Gastrocnemius medialis (tissue), 4 donors: ENCODE measurements around the gene NSUN4.

Experiments
- POLR2A ChIP-seq, 2 donors: fragments of 450-650 bp; IDR thresholded peaks; one replicate each; pipeline ENCODE4 v1.6.1; 2017; ENCODE audit warnings: antibody characterized with exemption in 2 of 2, mild to moderate bottlenecking in 2 of 2, moderate library complexity in 2 of 2
- TF ChIP-seq, protein P1 (sequence below), 5 experiments: fragments of 450-650 bp in 3 of 5; fragments of 200-600 bp in 2 of 5; sonication (generic) in 2 of 5; IDR thresholded peaks in 4 of 5; conservative IDR thresholded peaks in 1 of 5; 1 replicate in 4 of 5; 2 replicates in 1 of 5; pipeline ENCODE4 v1.5.1; 2016 to 2019; ENCODE audit warnings: antibody characterized with exemption in 5 of 5, mild to moderate bottlenecking in 3 of 5, moderate library complexity in 3 of 5

DNA sequence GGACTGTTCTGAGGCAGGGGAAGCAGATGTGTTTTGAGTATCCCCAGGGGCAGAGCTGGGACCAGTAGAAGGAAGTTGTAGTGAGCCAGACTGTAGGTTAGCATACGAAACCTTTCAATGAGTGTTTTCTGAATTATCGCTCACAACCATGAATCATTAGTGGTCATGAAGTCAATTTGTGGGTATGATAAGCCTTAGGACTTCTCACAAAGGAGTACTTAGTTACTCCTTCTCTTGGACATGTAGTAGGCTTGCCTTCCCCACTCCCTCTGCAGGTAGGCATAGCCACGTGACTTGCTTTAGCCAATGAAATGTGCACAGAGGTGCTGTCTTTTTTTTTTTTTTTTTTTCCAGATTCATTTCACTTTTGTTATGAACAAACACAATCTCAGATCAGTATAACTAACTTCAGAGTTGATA lies 29.6 kb downstream of the NSUN4 start:
- TF ChIP-seq, protein P1, sequence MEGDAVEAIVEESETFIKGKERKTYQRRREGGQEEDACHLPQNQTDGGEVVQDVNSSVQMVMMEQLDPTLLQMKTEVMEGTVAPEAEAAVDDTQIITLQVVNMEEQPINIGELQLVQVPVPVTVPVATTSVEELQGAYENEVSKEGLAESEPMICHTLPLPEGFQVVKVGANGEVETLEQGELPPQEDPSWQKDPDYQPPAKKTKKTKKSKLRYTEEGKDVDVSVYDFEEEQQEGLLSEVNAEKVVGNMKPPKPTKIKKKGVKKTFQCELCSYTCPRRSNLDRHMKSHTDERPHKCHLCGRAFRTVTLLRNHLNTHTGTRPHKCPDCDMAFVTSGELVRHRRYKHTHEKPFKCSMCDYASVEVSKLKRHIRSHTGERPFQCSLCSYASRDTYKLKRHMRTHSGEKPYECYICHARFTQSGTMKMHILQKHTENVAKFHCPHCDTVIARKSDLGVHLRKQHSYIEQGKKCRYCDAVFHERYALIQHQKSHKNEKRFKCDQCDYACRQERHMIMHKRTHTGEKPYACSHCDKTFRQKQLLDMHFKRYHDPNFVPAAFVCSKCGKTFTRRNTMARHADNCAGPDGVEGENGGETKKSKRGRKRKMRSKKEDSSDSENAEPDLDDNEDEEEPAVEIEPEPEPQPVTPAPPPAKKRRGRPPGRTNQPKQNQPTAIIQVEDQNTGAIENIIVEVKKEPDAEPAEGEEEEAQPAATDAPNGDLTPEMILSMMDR (IDR thresholded peaks at IDR 0.05 in 4 of 5, conservative IDR thresholded peaks at IDR 0.05 in 1 of 5): no peak
- no peak for TF ChIP-seq POLR2A (IDR thresholded peaks at IDR 0.05)
